MM.1S (cell line): ENCODE data around the gene SPECC1.

Experiments
- EZH2 ChIP-seq: fragments of 300-600 bp; sonication (generic); optimal IDR thresholded peaks from 2 replicates; pipeline ENCODE3; 2017; ENCODE audit warnings: low read depth, mild to moderate bottlenecking, antibody characterized with exemption, low read length, mixed read lengths
- TF ChIP-seq, protein P1 (sequence below): fragments of 300-600 bp; sonication (generic); IDR thresholded peaks from 2 replicates; pipeline ENCODE4 v1.5.1; 2016; ENCODE audit warnings: antibody characterized with exemption, low read length, mixed read lengths

DNA sequence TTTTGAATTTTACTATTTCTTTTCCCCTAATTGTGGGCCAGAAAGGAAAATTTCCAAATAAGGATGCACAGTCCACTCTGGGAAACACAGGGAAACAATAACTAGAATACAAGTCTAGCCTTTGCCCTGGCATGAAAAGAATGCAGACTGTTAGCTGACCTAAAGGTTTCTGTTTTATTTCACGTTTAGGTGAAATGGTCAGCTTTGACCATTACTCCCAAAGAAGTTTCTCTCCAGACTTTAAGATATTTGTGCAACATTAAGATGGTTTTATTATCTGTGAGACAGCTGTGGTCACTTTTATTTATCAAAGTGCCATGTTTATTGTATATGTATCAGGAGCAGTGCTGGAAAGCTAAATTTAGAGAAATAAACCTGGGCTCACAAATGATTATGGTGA, 163.9 kb downstream of the SPECC1 start:
- TF ChIP-seq, protein P1, sequence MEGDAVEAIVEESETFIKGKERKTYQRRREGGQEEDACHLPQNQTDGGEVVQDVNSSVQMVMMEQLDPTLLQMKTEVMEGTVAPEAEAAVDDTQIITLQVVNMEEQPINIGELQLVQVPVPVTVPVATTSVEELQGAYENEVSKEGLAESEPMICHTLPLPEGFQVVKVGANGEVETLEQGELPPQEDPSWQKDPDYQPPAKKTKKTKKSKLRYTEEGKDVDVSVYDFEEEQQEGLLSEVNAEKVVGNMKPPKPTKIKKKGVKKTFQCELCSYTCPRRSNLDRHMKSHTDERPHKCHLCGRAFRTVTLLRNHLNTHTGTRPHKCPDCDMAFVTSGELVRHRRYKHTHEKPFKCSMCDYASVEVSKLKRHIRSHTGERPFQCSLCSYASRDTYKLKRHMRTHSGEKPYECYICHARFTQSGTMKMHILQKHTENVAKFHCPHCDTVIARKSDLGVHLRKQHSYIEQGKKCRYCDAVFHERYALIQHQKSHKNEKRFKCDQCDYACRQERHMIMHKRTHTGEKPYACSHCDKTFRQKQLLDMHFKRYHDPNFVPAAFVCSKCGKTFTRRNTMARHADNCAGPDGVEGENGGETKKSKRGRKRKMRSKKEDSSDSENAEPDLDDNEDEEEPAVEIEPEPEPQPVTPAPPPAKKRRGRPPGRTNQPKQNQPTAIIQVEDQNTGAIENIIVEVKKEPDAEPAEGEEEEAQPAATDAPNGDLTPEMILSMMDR = no peak
- no peak for TF ChIP-seq EZH2
